ENCODE measurements around the gene FSTL5. TPM values are rescaled to one million over a fixed set of nuclear protein-coding genes. Genes with fewer than 3 reads are reported as not detected.

The FSTL5 gene
- total and polyA plus RNA-seq, 10 of the 15 experiments (the other 5 are each of a cell fraction or from before 2014, with no cell fraction given): 0.04 to 2.4 (median 0.08) TPM; not detected in 4

DNA sequence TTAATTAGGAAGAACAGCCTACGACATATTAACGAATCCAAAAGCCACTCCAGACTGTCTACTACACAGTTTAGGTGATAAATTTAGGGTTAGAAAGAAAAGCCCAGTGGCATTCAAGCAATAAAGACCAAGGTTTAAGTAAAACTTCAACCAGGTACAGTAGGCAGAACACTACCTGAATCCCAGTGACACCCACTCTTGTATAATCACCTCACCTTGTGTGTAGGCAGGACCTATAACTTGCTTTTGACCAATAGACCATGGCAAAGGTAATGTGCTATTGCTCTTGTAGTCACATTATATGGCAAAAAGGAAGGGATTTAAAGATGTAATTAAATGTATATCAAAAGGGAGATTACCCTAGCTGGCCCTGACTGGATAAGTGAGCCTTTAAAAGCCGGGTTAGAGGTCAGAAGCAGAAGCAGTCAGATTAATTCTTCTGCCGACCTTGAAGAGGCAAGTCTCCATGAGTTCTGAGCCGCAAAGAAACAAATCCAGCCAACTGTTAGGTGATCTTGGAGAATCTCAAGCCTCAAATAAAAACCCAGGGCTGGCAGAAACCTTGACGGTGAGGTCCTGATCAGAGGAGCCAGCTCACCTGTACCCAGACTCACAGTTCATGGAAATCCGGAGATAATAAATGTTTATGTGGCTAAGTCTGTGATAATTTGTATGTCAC, 8.8 kb downstream of the FSTL5 start (continued):
- TF ChIP-seq STAT1 (conservative IDR thresholded peaks at IDR 0.05) (no peak), SMAD5 (IDR thresholded peaks at IDR 0.05; ENCODE audit: low read depth) (no peak), JUNB (IDR thresholded peaks at IDR 0.05) (no peak), ZNF384 (IDR thresholded peaks at IDR 0.05; ENCODE audit: borderline replicate concordance, low read depth, low read length) (no peak), SPI1 (IDR thresholded peaks at IDR 0.05; ENCODE audit: borderline replicate concordance, insufficient read depth, low read depth, low read length) (no peak), BRCA1 (IDR thresholded peaks at IDR 0.05; ENCODE audit: low read depth, low read length) (no peak), WRNIP1 (IDR thresholded peaks at IDR 0.05; ENCODE audit: borderline replicate concordance, low read depth, low read length) (no peak), LARP7 (IDR thresholded peaks at IDR 0.05) (no peak), BACH1 (IDR thresholded peaks at IDR 0.05; ENCODE audit: borderline replicate concordance) (no peak), TAF1 (IDR thresholded peaks at IDR 0.05; ENCODE audit: borderline replicate concordance, low read depth, low read length) (no peak)

DNA sequence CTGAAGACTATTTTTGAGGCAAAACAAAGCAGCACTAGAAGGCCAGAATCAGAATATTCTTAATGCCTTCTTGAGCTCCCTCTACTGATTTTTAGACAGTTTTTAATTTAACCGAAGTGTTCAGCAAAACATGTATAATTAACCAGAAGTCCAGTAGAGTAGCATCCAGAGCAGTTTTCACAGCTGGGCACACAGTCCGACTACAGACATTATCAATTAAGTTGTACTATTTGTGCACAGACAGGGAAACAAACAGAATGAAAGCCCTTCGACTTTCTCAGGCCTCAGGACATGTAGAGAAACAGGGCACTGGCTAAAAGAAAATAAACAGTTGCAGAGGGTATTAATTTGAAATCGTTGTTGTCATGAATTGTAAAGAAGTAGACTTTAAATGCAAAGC, 11.9 kb downstream of the FSTL5 start:
- Histone ChIP-seq H3K27ac (ENCODE audit: control insufficient read depth, insufficient read depth) (no peak overlapping the region), H3K27me3 (replicated peaks in 1 of 2; ENCODE audit: control insufficient read depth in 2 of 2, insufficient read depth in 2 of 2, low read length in 1 of 2) (no peaks in the 10 kb centered on the region), H3K4me3 (no peak overlapping the region), H2AFZ (ENCODE audit: control insufficient read depth, low read depth, low read length) (no peak overlapping the region), H3K4me2 (ENCODE audit: control insufficient read depth, insufficient read depth) (no peak overlapping the region), H3K79me2 (ENCODE audit: control insufficient read depth, insufficient read depth, low read length) (no peaks in the 10 kb centered on the region), H3K4me1 (ENCODE audit: control insufficient read depth, insufficient read depth, low read length) (no peaks in the 10 kb centered on the region), H3K36me3 (ENCODE audit: control insufficient read depth in 2 of 2, insufficient read depth in 2 of 2, low read length in 1 of 2) (no peaks in the 10 kb centered on the region), H3K9ac (ENCODE audit: control insufficient read depth, insufficient read depth, low read length) (no peak overlapping the region), H3K9me3 (replicated peaks; ENCODE audit: control insufficient read depth, insufficient read depth, low read length) (no peaks in the 10 kb centered on the region), H4K20me1 (ENCODE audit: control insufficient read depth, insufficient read depth) (no peaks in the 10 kb centered on the region)
- 19% methylated on average over 4 of the region's 4 CpGs for WGBS (ENCODE audit: insufficient coverage, insufficient replicate concordance, low lambda C conversion rate, missing lambda C conversion rate)
- ChIA-PET SMC1A (ENCODE audit: uncharacterized antibody, unreplicated experiment) (no interaction called here), CTCF (no interaction called here), POLR2A (no interaction called here), RAD21 (ENCODE audit: unreplicated experiment) (no interaction called here)
- TF ChIP-seq, protein P1, sequence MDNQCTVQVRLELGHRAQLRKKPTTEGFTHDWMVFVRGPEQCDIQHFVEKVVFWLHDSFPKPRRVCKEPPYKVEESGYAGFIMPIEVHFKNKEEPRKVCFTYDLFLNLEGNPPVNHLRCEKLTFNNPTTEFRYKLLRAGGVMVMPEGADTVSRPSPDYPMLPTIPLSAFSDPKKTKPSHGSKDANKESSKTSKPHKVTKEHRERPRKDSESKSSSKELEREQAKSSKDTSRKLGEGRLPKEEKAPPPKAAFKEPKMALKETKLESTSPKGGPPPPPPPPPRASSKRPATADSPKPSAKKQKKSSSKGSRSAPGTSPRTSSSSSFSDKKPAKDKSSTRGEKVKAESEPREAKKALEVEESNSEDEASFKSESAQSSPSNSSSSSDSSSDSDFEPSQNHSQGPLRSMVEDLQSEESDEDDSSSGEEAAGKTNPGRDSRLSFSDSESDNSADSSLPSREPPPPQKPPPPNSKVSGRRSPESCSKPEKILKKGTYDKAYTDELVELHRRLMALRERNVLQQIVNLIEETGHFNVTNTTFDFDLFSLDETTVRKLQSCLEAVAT (IDR thresholded peaks at IDR 0.05): no peak
- TF ChIP-seq YY1 (IDR thresholded peaks at IDR 0.05; ENCODE audit: low read depth, low read length): no peak
- TF ChIP-seq STAT3 (IDR thresholded peaks at IDR 0.05; ENCODE audit: low read depth, low read length): no peak
- TF ChIP-seq SREBF1 (IDR thresholded peaks at IDR 0.05; ENCODE audit: low read length): no peak
- TF ChIP-seq SRF (IDR thresholded peaks at IDR 0.05; ENCODE audit: low read depth in 2 of 2, low read length in 2 of 2): no peak
- TF ChIP-seq RBBP5 (conservative IDR thresholded peaks at IDR 0.05): no peak
- no peak for TF ChIP-seq FOXM1 (IDR thresholded peaks at IDR 0.05; ENCODE audit: low read depth, low read length)
- TF ChIP-seq MTA3 (IDR thresholded peaks at IDR 0.05; ENCODE audit: borderline replicate concordance, low read length): no peak
- TF ChIP-seq SMAD1 (IDR thresholded peaks at IDR 0.05; ENCODE audit: low read depth, partially characterized antibody): no peak
- TF ChIP-seq KAT2A (conservative IDR thresholded peaks at IDR 0.05; ENCODE audit: control insufficient read depth, low read depth, low read length): no peak
- ATAC-seq: no peak
- FAIRE-seq: no peak
- in situ Hi-C loops (cut with MboI) (no loop called here), intact Hi-C loops (cut with micrococcal nuclease; ENCODE audit: unreplicated experiment) (no loop called here)
- DNase-seq (ENCODE audit: low read depth, low spot score): no peak
- no TSS peak for BruUV-seq (replicated peaks)

All from GM12878 (cell line).